ENCODE results near the gene RAPSN. TPM values are rescaled to one million over a fixed set of nuclear protein-coding genes. Genes with fewer than 3 reads are reported as not detected.

RAPSN gene
- total RNA-seq, 2 donors from 2014 or later, result 1.1 to 1.7 TPM

- peaks cover 5% of the 10 kb centered on the region for H3K4me1 Mint-ChIP-seq
- H3K9me3 Mint-ChIP-seq, result no peaks in the 10 kb centered on the region
- H3K27ac Mint-ChIP-seq, result no peak overlapping the region
- H3K4me3 Mint-ChIP-seq, result no peak overlapping the region
- ATAC-seq (replicated peaks), result no peak
- H3K27me3 Mint-ChIP-seq, result no peaks in the 10 kb centered on the region
- no peaks in the 10 kb centered on the region for H3K36me3 Mint-ChIP-seq (ENCODE audit: low read depth)
These were observed 605 bp upstream of the RAPSN start for GRCh38 chr11:47449541-47449940.

- Mint-ChIP-seq H3K4me1 (peaks cover 5% of the 10 kb centered on the region), H3K36me3 (ENCODE audit: low read depth) (no peaks in the 10 kb centered on the region), H3K27me3 (no peaks in the 10 kb centered on the region), H3K27ac (peak overlapping the region; percentile 20), H3K9me3 (no peaks in the 10 kb centered on the region), H3K4me3 (no peak overlapping the region)
- no peak for ATAC-seq (replicated peaks)
These were observed 1.0 kb downstream of the RAPSN start for GRCh38 chr11:47447906-47448305.

- no peak for ATAC-seq (replicated peaks)
- Mint-ChIP-seq H3K36me3 (ENCODE audit: low read depth) (no peaks in the 10 kb centered on the region), H3K4me3 (no peak overlapping the region), H3K27ac (peak overlapping the region; percentile 20), H3K27me3 (no peaks in the 10 kb centered on the region), H3K9me3 (no peaks in the 10 kb centered on the region), H3K4me1 (peaks cover 5% of the 10 kb centered on the region)
These were observed 2.1 kb downstream of the RAPSN start for GRCh38 chr11:47446833-47447232.

- Mint-ChIP-seq H3K9me3 (no peaks in the 10 kb centered on the region), H3K36me3 (ENCODE audit: low read depth) (no peaks in the 10 kb centered on the region), H3K27ac (no peak overlapping the region), H3K4me3 (no peak overlapping the region), H3K4me1 (peaks cover 5% of the 10 kb centered on the region), H3K27me3 (no peaks in the 10 kb centered on the region)
- no peak for ATAC-seq (replicated peaks)
These were observed 3.1 kb downstream of the RAPSN start for GRCh38 chr11:47445840-47446239.

GRCh38 chr11:47443817-47444216 is 5.1 kb downstream of the RAPSN start:
- Mint-ChIP-seq H3K36me3 (ENCODE audit: low read depth) (no peaks in the 10 kb centered on the region), H3K4me3 (no peak overlapping the region), H3K27ac (no peak overlapping the region), H3K27me3 (no peaks in the 10 kb centered on the region), H3K4me1 (peaks cover 5% of the 10 kb centered on the region), H3K9me3 (no peaks in the 10 kb centered on the region)
- no peak for ATAC-seq (replicated peaks)

- Mint-ChIP-seq H3K4me3 (no peak overlapping the region), H3K9me3 (no peaks in the 10 kb centered on the region), H3K27ac (no peak overlapping the region), H3K36me3 (ENCODE audit: low read depth) (no peaks in the 10 kb centered on the region), H3K4me1 (peaks cover 5% of the 10 kb centered on the region), H3K27me3 (no peaks in the 10 kb centered on the region)
- ATAC-seq (replicated peaks), result no peak
These were observed 5.8 kb downstream of the RAPSN start for GRCh38 chr11:47443028-47443700.

- H3K4me3 Mint-ChIP-seq, result no peak overlapping the region
- no peaks in the 10 kb centered on the region for H3K27me3 Mint-ChIP-seq
- no peaks in the 10 kb centered on the region for H3K9me3 Mint-ChIP-seq
- no peak for ATAC-seq (replicated peaks)
- no peak overlapping the region for H3K27ac Mint-ChIP-seq
- H3K36me3 Mint-ChIP-seq (ENCODE audit: low read depth), result no peaks in the 10 kb centered on the region
- peaks cover 5% of the 10 kb centered on the region for H3K4me1 Mint-ChIP-seq
These were observed 6.4 kb downstream of the RAPSN start for GRCh38 chr11:47442514-47442913.

- no peaks in the 10 kb centered on the region for H3K27me3 Mint-ChIP-seq
- no peaks in the 10 kb centered on the region for H3K9me3 Mint-ChIP-seq
- ATAC-seq (replicated peaks), result no peak
- H3K4me3 Mint-ChIP-seq, result no peak overlapping the region
- H3K36me3 Mint-ChIP-seq (ENCODE audit: low read depth), result no peaks in the 10 kb centered on the region
- no peaks in the 10 kb centered on the region for H3K4me1 Mint-ChIP-seq
- no peak overlapping the region for H3K27ac Mint-ChIP-seq
These were observed 7.5 kb downstream of the RAPSN start for GRCh38 chr11:47441421-47441820.

- no peaks in the 10 kb centered on the region for H3K4me1 Mint-ChIP-seq
- no peak overlapping the region for H3K27ac Mint-ChIP-seq
- H3K27me3 Mint-ChIP-seq, result no peaks in the 10 kb centered on the region
- H3K36me3 Mint-ChIP-seq (ENCODE audit: low read depth), result no peaks in the 10 kb centered on the region
- no peak overlapping the region for H3K4me3 Mint-ChIP-seq
- no peaks in the 10 kb centered on the region for H3K9me3 Mint-ChIP-seq
- no peak for ATAC-seq (replicated peaks)
These were observed 8.9 kb downstream of the RAPSN start for GRCh38 chr11:47440054-47440476.

GRCh38 chr11:47438721-47439120 is 10.2 kb downstream of the RAPSN start:
- Mint-ChIP-seq H3K27me3 (no peaks in the 10 kb centered on the region), H3K4me1 (no peaks in the 10 kb centered on the region), H3K4me3 (no peak overlapping the region), H3K36me3 (ENCODE audit: low read depth) (no peaks in the 10 kb centered on the region), H3K27ac (no peak overlapping the region), H3K9me3 (no peaks in the 10 kb centered on the region)
- no peak for ATAC-seq (replicated peaks)

GRCh38 chr11:47437746-47438418 is 11.1 kb downstream of the RAPSN start:
- H3K4me1 Mint-ChIP-seq, result peaks cover 5% of the 10 kb centered on the region
- no peak overlapping the region for H3K4me3 Mint-ChIP-seq
- H3K36me3 Mint-ChIP-seq (ENCODE audit: low read depth), result no peaks in the 10 kb centered on the region
- H3K9me3 Mint-ChIP-seq, result no peaks in the 10 kb centered on the region
- H3K27me3 Mint-ChIP-seq, result no peaks in the 10 kb centered on the region
- ATAC-seq (replicated peaks), result no peak
- H3K27ac Mint-ChIP-seq, result no peak overlapping the region

GRCh38 chr11:47437218-47437745 is 11.7 kb downstream of the RAPSN start:
- no peak overlapping the region for H3K27ac Mint-ChIP-seq
- H3K4me1 Mint-ChIP-seq, result peaks cover 5% of the 10 kb centered on the region
- ATAC-seq (replicated peaks), result no peak
- H3K9me3 Mint-ChIP-seq, result no peaks in the 10 kb centered on the region
- H3K27me3 Mint-ChIP-seq, result no peaks in the 10 kb centered on the region
- H3K4me3 Mint-ChIP-seq, result no peak overlapping the region
- H3K36me3 Mint-ChIP-seq (ENCODE audit: low read depth), result no peaks in the 10 kb centered on the region

GRCh38 chr11:47436726-47437125 is 12.2 kb downstream of the RAPSN start:
- Mint-ChIP-seq H3K4me1 (peaks cover 5% of the 10 kb centered on the region), H3K27me3 (no peaks in the 10 kb centered on the region), H3K36me3 (ENCODE audit: low read depth) (no peaks in the 10 kb centered on the region), H3K27ac (no peak overlapping the region), H3K4me3 (no peak overlapping the region), H3K9me3 (no peaks in the 10 kb centered on the region)
- no peak for ATAC-seq (replicated peaks)

GRCh38 chr11:47435687-47436086 is 13.2 kb downstream of the RAPSN start:
- Mint-ChIP-seq H3K4me3 (no peak overlapping the region), H3K27me3 (no peaks in the 10 kb centered on the region)
- no peak for ATAC-seq (replicated peaks)

More at GRCh38 chr11:47435687-47436086, 13.2 kb downstream of the RAPSN start:
- Mint-ChIP-seq H3K27ac (no peak overlapping the region), H3K9me3 (no peaks in the 10 kb centered on the region), H3K36me3 (ENCODE audit: low read depth) (no peaks in the 10 kb centered on the region), H3K4me1 (peaks cover 5% of the 10 kb centered on the region)
